HFF-Myc (cell line): ENCODE results near the gene ZNF576.

ENCODE experiments used
- DNase-seq: peaks from one replicate; pipeline ENCODE4 v3.0.0-alpha.2; 2011; ENCODE audit warnings: low read depth; ENCODE audit errors: extremely low read depth
- H3K4me3 ChIP-seq: replicated peaks from 2 replicates; pipeline ENCODE4 v1.5.1; 2011; ENCODE audit warnings: low read depth, mild to moderate bottlenecking, control low read depth, low read length
- TF ChIP-seq, protein P1 (sequence below): IDR thresholded peaks from 2 replicates; pipeline ENCODE4 v1.5.1; 2012; ENCODE audit warnings: mild to moderate bottlenecking, low read depth, low read length, control low read depth; ENCODE audit errors: missing control alignments

The ZNF576 gene

DNA sequence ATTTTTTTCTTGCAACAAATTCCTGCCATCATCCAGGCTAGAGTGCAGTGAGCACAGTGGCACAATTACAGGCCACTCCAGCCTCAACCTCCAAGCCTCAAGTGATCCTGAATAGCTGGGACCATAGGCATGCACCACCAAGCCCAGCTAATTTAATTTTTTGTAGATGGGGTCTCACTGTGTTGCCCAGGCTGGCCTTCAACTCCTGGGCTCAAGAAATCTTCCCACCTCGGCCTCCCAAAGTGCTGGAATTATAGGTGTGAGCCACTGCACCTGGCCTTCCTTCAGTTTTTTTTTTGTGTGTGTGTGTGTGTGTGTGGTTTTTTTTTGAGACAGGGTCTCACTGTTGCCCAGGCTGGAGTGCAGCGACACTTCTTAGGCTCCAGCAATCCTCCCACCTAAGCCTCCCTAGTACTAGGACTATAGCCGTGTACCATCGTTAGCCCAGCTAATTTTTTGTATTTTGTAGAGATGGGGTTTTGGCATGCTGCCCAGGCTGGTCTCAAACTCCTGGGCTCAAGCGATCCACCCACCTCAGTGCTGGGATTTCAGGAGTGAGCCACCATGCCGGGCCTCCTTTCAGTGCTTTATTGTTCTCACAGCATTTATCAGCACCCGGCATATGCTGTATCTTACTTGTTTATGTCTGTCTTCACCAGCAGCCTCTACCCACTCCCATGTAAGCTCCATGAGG lies 9.6 kb downstream of the ZNF576 start:
- no peak for DNase-seq

DNA sequence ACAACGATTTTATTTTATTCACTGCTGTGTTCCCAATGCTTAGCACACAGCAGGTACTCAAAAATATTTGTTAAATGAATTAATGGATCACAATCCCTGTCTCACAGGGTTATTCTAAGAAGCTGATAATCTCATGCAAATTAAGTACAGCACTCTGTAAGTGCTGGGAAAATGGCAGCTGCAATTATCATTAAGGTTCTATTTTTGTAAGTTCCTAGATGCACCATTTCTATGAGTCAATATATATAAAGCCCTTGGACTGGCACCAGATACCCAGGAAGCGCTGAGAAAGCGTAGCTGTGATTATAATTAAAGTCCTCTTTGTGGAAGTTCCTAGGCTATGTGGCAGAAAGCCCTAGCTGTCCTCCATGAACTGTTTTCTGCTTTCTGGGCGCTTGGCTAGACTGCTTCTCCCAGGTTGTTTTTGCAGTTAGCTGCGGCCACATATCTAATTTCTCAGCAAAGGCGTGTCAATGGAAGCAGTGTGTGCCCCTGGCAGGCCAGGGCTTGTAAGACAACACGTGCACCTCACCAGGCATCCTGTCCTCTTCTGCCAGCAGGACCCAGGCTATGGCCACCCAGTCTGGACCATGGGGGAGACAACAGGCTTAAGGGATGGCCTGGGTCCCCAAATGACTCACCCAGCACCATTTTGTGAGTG lies 10.3 kb downstream of the ZNF576 start:
- TF ChIP-seq, protein P1, sequence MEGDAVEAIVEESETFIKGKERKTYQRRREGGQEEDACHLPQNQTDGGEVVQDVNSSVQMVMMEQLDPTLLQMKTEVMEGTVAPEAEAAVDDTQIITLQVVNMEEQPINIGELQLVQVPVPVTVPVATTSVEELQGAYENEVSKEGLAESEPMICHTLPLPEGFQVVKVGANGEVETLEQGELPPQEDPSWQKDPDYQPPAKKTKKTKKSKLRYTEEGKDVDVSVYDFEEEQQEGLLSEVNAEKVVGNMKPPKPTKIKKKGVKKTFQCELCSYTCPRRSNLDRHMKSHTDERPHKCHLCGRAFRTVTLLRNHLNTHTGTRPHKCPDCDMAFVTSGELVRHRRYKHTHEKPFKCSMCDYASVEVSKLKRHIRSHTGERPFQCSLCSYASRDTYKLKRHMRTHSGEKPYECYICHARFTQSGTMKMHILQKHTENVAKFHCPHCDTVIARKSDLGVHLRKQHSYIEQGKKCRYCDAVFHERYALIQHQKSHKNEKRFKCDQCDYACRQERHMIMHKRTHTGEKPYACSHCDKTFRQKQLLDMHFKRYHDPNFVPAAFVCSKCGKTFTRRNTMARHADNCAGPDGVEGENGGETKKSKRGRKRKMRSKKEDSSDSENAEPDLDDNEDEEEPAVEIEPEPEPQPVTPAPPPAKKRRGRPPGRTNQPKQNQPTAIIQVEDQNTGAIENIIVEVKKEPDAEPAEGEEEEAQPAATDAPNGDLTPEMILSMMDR = no peak
- no peak overlapping the region for H3K4me3 ChIP-seq
- no peak for DNase-seq

More for the DNA sequence above, 9.6 kb downstream of the ZNF576 start:
- H3K4me3 ChIP-seq = no peak overlapping the region
- TF ChIP-seq, protein P1 = no peak

DNA sequence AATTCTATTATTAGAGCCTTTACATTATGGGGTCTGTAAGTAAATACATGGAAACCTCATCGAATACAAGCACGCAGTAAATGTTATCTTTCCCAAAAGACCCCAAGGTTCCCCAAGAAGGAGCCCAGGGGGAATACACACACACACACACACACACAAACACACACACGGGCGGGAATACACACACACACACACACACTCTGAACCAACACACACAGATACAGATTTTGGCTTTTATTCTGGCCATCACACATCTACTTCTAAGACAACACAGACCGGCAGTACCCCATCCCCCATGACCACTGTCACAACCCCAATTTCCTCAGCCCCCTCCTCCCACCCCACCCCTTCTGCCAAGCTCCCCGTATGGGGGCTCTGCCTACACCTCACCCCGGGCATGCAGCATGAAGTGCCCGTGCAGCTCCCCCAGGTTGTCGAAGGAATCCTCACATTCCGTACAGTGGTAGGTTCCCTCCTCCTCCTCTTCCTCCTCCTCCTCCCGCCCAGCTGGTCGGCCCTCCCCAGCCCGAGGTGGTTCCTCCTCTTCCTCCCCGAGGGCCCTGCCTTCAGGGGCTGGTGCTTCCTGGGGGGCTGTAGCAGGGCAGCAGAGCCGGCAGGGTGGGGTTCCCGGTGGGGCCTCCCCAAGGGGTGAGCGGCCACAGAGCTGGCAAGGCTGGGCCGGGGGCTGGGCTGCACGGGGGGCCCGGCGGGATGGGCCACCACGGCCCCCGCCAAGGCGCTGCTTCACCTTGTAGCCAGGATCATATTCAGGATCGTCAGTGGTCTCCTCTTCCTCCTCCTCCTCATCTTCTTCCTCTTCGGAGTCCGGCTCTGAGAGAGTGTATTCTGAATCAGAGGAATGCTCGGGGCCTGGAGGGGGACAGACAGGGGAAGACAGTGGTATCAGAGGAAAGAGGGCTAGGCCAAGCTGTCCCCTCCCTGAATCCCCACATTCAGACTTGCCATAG lies 11.1 kb downstream of the ZNF576 start:
- no peak for DNase-seq
- no peak overlapping the region for H3K4me3 ChIP-seq
- TF ChIP-seq, protein P1 = no peak

DNA sequence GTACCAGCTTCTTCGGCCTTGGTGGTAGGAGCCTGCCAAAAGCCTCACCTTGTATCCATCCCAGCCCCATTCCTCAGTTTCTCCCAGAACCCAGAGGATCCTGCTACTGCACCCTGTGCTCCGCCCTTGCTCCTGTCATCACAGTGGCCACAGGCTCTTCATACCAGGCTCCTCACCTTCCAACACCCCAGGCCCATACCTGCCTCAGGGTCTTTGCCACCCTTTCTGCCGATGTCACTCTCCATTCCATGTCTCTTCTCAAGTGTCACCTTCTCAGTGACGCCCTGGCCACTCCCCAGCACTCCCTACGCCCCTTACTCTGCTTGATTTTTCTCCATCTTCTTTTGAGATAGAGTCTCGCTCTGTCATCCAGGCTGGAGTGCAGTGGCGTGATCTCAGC lies 13.5 kb downstream of the ZNF576 start:
- TF ChIP-seq, protein P1 = no peak
- DNase-seq = no peak
- H3K4me3 ChIP-seq = no peak overlapping the region

DNA sequence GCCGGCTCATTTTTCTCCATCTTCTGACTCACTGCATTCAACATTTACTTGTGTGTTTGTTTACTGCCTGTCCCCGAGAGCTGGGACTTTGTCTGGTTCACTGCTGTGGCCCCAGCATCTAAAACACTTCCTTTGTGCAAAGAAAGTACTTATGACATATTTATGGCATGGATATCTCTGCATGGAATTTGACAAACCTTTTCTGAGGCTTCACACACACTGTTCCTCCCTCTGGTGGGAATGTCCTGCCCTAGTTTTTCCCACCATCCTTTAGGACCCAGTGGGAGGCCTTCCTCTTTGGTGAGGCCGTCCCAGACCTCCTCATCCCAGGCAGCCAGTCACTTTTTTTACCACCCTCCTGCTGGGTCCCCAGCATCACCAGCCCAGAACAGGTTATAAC lies 14.1 kb downstream of the ZNF576 start:
- no peak for DNase-seq
- TF ChIP-seq, protein P1 = no peak
- no peak overlapping the region for H3K4me3 ChIP-seq

DNA sequence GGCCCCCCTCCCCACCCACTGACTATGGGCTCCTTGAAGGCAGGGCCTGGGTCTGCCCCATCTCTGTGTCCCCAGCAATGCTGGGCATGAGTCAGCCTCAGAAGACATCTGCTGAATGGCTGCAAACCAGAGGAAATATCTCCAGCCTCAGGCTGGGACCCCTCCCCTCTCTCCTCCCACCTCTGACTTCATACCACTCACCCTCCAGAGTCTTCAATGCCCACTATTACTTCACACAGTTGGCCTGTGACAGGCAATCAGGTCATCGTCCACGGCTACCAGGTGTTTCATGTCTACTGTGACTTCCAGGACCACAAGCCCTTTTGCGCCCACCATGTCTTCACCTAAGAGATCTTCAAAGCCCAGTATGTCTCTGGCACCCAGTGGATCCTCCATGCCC lies 15.4 kb downstream of the ZNF576 start, which contains the start of gene SRRM5:
Gene SRRM5, plus strand, starts transcription at position 301 of the 400 bp plus-strand sequence. Its CDS starts 34 bp downstream, at position 335.
- no peak for DNase-seq
- no peak within 1 kb of the TSS for H3K4me3 ChIP-seq
- TF ChIP-seq, protein P1 = no peak
